RPMI8226 (cell line): ENCODE results near the gene STRBP.

Source experiments
- DNase-seq: peaks from one replicate; pipeline ENCODE4 v3.0.0-alpha.2; 2015

STRBP gene

GRCh38 chr9:123121457-123121856, 146.9 kb downstream of the STRBP start:
- DNase-seq: no peak

- no peak for DNase-seq
These were observed 147.4 kb downstream of the STRBP start for GRCh38 chr9:123120953-123121352.

GRCh38 chr9:123120131-123120530, 148.3 kb downstream of the STRBP start:
- DNase-seq: no peak

- no peak for DNase-seq
These were observed 148.8 kb downstream of the STRBP start for GRCh38 chr9:123119566-123119965.

- no peak for DNase-seq
These were observed 152.3 kb downstream of the STRBP start for GRCh38 chr9:123116036-123116435.

GRCh38 chr9:123115146-123115913, 153.1 kb downstream of the STRBP start:
- no peak for DNase-seq

GRCh38 chr9:123113185-123113584, 155.2 kb downstream of the STRBP start:
- no peak for DNase-seq

GRCh38 chr9:123112015-123112975, 156.1 kb downstream of the STRBP start:
- peak; percentile 97 for DNase-seq

- peak; percentile 85 for DNase-seq
These were observed 156.9 kb downstream of the STRBP start for GRCh38 chr9:123111427-123112014.

GRCh38 chr9:123109540-123110279, 158.7 kb downstream of the STRBP start:
- no peak for DNase-seq

GRCh38 chr9:123108976-123109375, 159.4 kb downstream of the STRBP start:
- DNase-seq: no peak

- DNase-seq: no peak
These were observed 160.6 kb downstream of the STRBP start for GRCh38 chr9:123107639-123108285.

GRCh38 chr9:123105490-123105889, 162.9 kb downstream of the STRBP start:
- DNase-seq: no peak

GRCh38 chr9:123104807-123105206, 163.6 kb downstream of the STRBP start:
- no peak for DNase-seq

GRCh38 chr9:123102375-123103113, 165.8 kb downstream of the STRBP start:
- peak; percentile 22 for DNase-seq

- no peak for DNase-seq
These were observed 168.8 kb downstream of the STRBP start for GRCh38 chr9:123099548-123099947.

- DNase-seq: no peak
These were observed 169.3 kb downstream of the STRBP start for GRCh38 chr9:123099042-123099441.

GRCh38 chr9:123098096-123098459, 170.3 kb downstream of the STRBP start:
- no peak for DNase-seq

- DNase-seq: no peak
These were observed 170.8 kb downstream of the STRBP start for GRCh38 chr9:123097430-123098095.

- DNase-seq: no peak
These were observed 171.4 kb downstream of the STRBP start for GRCh38 chr9:123096987-123097386.

- no peak for DNase-seq
These were observed 175.2 kb downstream of the STRBP start for GRCh38 chr9:123093141-123093540.
